ENCODE measurements around the gene RAB27A. TPM values are rescaled to one million over a fixed set of nuclear protein-coding genes. Genes with fewer than 3 reads are reported as not detected.

RAB27A gene
- total RNA-seq, 4 donors from 2014 or later: 15.8 to 22.0 (median 19.8) TPM

GRCh38 chr15:55235546-55236036 is 54.0 kb downstream of the RAB27A start:
- intact Hi-C loops (cut with DNase I): no loop called here
- Histone ChIP-seq H3K27ac (replicated peaks in 1 of 4) (no peak overlapping the region), H3K4me1 (no peaks in the 10 kb centered on the region), H3K36me3 (no peaks in the 10 kb centered on the region), H3K9me3 (no peaks in the 10 kb centered on the region), H3K4me3 (no peak overlapping the region), H3K27me3 (no peaks in the 10 kb centered on the region)
- WGBS: over 99% methylated on average over 4 of the region's 4 CpGs
- DNase-seq (ENCODE audit: extremely low spot score): no peak
- TF ChIP-seq POLR2AphosphoS5 (IDR thresholded peaks at IDR 0.05) (no peak), POLR2A (IDR thresholded peaks at IDR 0.05; ENCODE audit: low read depth) (no peak), EP300 (IDR thresholded peaks at IDR 0.05) (no peak), CTCF (IDR thresholded peaks at IDR 0.05) (no peak)

- H3K4me1 ChIP-seq: no peaks in the 10 kb centered on the region
- 94% methylated on average over 1 of the region's 1 CpG for WGBS
- no peak overlapping the region for H3K4me3 ChIP-seq
- TF ChIP-seq POLR2AphosphoS5 (IDR thresholded peaks at IDR 0.05) (no peak), EP300 (IDR thresholded peaks at IDR 0.05) (no peak), POLR2A (IDR thresholded peaks at IDR 0.05; ENCODE audit: low read depth) (no peak), CTCF (IDR thresholded peaks at IDR 0.05) (no peak)
- H3K27ac ChIP-seq (replicated peaks in 1 of 4): no peak overlapping the region
- intact Hi-C loops (cut with DNase I): no loop called here
- H3K36me3 ChIP-seq: peaks cover 0 to 4% (median 0%) of the 10 kb centered on the region in 4 donors
- H3K27me3 ChIP-seq: no peaks in the 10 kb centered on the region
- no peaks in the 10 kb centered on the region for H3K9me3 ChIP-seq
- DNase-seq (ENCODE audit: extremely low spot score): no peak
Measured at GRCh38 chr15:55234800-55235104, 54.9 kb downstream of the RAB27A start.

GRCh38 chr15:55234104-55234799 is 55.4 kb downstream of the RAB27A start:
- Histone ChIP-seq H3K27me3 (no peaks in the 10 kb centered on the region), H3K4me3 (no peak overlapping the region), H3K4me1 (no peaks in the 10 kb centered on the region), H3K36me3 (peaks cover 0 to 4% (median 1%) of the 10 kb centered on the region in 4 donors), H3K27ac (replicated peaks in 1 of 4) (no peak overlapping the region), H3K9me3 (no peaks in the 10 kb centered on the region)
- 92% methylated on average over 2 of the region's 2 CpGs for WGBS
- DNase-seq (ENCODE audit: extremely low spot score): no peak
- intact Hi-C loops (cut with DNase I): no loop called here
- TF ChIP-seq CTCF (IDR thresholded peaks at IDR 0.05) (no peak), POLR2AphosphoS5 (IDR thresholded peaks at IDR 0.05) (no peak), POLR2A (IDR thresholded peaks at IDR 0.05; ENCODE audit: low read depth) (no peak), EP300 (IDR thresholded peaks at IDR 0.05) (no peak)

GRCh38 chr15:55231455-55231854 is 58.2 kb downstream of the RAB27A start:
- Histone ChIP-seq H3K27ac (replicated peaks in 1 of 4) (no peak overlapping the region), H3K9me3 (no peaks in the 10 kb centered on the region), H3K27me3 (no peaks in the 10 kb centered on the region), H3K36me3 (peaks cover 0 to 28% (median 5%) of the 10 kb centered on the region in 4 donors), H3K4me1 (no peaks in the 10 kb centered on the region), H3K4me3 (no peak overlapping the region)
- WGBS: 100% methylated on average over 1 of the region's 1 CpG
- intact Hi-C loops (cut with DNase I): no loop called here
- DNase-seq (ENCODE audit: extremely low spot score): no peak
- TF ChIP-seq POLR2AphosphoS5 (IDR thresholded peaks at IDR 0.05) (no peak), POLR2A (IDR thresholded peaks at IDR 0.05; ENCODE audit: low read depth) (no peak), CTCF (IDR thresholded peaks at IDR 0.05) (no peak), EP300 (IDR thresholded peaks at IDR 0.05) (no peak)

- 100% methylated on average over 1 of the region's 1 CpG for WGBS
- Histone ChIP-seq H3K27me3 (no peaks in the 10 kb centered on the region), H3K4me1 (no peaks in the 10 kb centered on the region), H3K4me3 (no peak overlapping the region), H3K36me3 (peaks cover 0 to 33% (median 5%) of the 10 kb centered on the region in 4 donors), H3K27ac (replicated peaks in 1 of 4) (no peak overlapping the region), H3K9me3 (no peaks in the 10 kb centered on the region)
- intact Hi-C loops (cut with DNase I): no loop called here
- DNase-seq (ENCODE audit: extremely low spot score): no peak
- TF ChIP-seq POLR2A (IDR thresholded peaks at IDR 0.05; ENCODE audit: low read depth) (no peak), POLR2AphosphoS5 (IDR thresholded peaks at IDR 0.05) (no peak), EP300 (IDR thresholded peaks at IDR 0.05) (no peak), CTCF (IDR thresholded peaks at IDR 0.05) (no peak)
Measured at GRCh38 chr15:55230953-55231352, 58.7 kb downstream of the RAB27A start.

Measured in esophagus muscularis mucosa (tissue), 4 donors.